ENCODE results near the gene PABPN1L. TPM values are rescaled to one million over a fixed set of nuclear protein-coding genes. Genes with fewer than 3 reads are reported as not detected.

The PABPN1L gene
- total RNA-seq, 2 donors from 2014 or later, result not detected

DNA sequence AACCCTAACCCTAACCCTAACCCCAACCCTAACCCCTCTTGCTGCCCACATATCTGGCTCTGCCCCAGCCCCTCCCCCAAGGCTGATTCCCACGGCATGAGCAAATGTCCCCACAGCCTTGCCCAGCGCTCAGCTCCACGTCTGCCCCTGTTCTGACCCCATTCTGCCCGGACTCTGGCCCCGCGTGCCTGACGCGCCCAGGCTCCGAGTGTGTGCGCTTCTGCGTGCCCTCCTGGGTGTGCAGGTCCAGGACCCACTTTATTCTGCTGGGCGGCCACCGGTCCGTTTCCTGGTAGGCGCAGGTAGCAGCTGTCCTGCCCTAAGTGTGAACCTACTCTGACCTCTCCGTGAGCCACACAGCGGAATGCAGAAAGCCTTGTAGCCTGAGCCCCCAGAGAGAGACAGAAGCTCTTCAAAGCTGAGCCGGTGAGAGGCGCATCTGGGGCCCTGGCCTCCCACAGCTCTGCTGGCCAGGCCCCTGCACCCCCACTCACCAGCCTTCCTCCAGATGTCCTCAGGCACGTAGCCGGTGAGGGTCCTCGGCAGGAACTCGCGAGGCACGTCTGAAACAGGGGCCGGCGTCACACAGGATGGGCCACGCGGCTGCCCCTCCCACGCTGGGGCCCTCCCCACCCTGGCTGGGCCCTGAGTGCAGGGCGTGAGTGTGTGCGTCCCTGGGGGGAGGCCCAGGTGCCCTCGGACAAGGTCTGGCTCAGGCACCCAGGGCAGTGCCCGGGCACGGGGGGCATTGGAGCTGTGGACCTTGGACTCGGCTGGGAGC lies 14.0 kb upstream of the PABPN1L start:
- H3K27ac ChIP-seq, result no peak overlapping the region
- no peak for DNase-seq
- intact Hi-C loops (cut with DNase I), result no loop called here

GRCh38 chr16:88879788-88880055 lies 13.3 kb upstream of the PABPN1L start:
- TF ChIP-seq CTCF (IDR thresholded peaks at IDR 0.05), result no peak
- Histone ChIP-seq H3K27me3 (peaks cover 5% of the 10 kb centered on the region), H3K9me3 (no peaks in the 10 kb centered on the region), H3K27ac (no peak overlapping the region), H3K36me3 (no peaks in the 10 kb centered on the region), H3K4me3 (no peak overlapping the region), H3K4me1 (no peaks in the 10 kb centered on the region), H3K9ac (ENCODE audit: low read depth in 2 of 2, low read length in 2 of 2) (no peak overlapping the region)
- no peak for DNase-seq
- intact Hi-C loops (cut with DNase I), result no loop called here

More for the DNA sequence above, 14.0 kb upstream of the PABPN1L start:
- H3K4me1 ChIP-seq, result no peaks in the 10 kb centered on the region
- no peak overlapping the region for H3K9ac ChIP-seq (ENCODE audit: low read depth in 2 of 2, low read length in 2 of 2)
- H3K36me3 ChIP-seq, result no peaks in the 10 kb centered on the region
- H3K9me3 ChIP-seq, result no peaks in the 10 kb centered on the region
- H3K4me3 ChIP-seq, result no peak overlapping the region
- peaks cover 5% of the 10 kb centered on the region for H3K27me3 ChIP-seq
- no peak for TF ChIP-seq CTCF (IDR thresholded peaks at IDR 0.05)

DNA sequence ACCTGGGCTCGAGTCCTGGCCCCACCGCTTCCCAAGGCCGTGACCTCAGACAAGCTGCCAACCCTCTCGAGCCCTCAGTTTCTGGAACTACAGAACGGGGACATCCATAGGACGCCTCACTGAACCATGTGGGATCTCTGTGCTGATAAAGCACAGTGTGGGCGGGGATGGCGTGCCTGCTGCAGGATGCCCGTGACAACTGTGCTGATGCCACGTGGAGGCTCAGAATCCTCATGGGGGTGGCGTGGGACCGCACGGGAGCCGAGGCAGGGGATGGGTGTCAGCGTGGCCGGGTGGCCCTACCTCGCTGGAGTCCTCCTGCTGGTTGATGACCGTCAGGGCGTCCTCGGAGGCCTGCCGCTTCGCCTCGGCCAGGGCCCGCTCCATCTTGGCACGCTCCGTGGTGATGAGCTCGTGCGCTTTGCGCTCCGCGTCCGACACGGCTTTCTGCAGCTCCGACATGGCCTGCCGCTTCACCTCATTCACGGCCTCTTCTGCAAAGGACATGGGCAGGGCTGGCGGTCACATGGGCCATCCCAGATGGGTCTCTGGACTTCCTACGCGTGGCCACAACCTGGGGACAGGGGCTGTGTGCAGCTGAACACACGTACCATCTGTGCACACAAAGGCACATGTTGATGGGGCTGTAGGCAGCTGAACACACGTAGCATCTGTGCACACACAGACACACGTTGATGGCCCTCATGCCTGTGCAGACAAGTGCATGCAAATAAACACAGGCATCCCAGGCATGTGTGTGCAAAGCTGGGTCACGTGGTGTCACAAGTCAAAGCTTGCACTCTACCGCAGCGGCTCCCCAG lies 12.7 kb upstream of the PABPN1L start:
- H3K9ac ChIP-seq (ENCODE audit: low read depth in 2 of 2, low read length in 2 of 2), result no peak overlapping the region

GRCh38 chr16:88878356-88878755 lies 11.9 kb upstream of the PABPN1L start:
- H3K36me3 ChIP-seq, result no peaks in the 10 kb centered on the region
- intact Hi-C loops (cut with DNase I), result no loop called here
- no peak for TF ChIP-seq CTCF (IDR thresholded peaks at IDR 0.05)
- H3K9ac ChIP-seq (ENCODE audit: low read depth in 2 of 2, low read length in 2 of 2), result no peak overlapping the region
- H3K9me3 ChIP-seq, result no peaks in the 10 kb centered on the region
- H3K4me1 ChIP-seq, result no peaks in the 10 kb centered on the region
- no peak overlapping the region for H3K27ac ChIP-seq
- peaks cover 5% of the 10 kb centered on the region for H3K27me3 ChIP-seq
- no peak overlapping the region for H3K4me3 ChIP-seq
- no peak for DNase-seq

More for the DNA sequence above, 12.7 kb upstream of the PABPN1L start:
- H3K4me1 ChIP-seq, result no peaks in the 10 kb centered on the region
- intact Hi-C loops (cut with DNase I), result no loop called here
- H3K9me3 ChIP-seq, result no peaks in the 10 kb centered on the region
- no peak for DNase-seq
- H3K4me3 ChIP-seq, result no peak overlapping the region
- no peak for TF ChIP-seq CTCF (IDR thresholded peaks at IDR 0.05)
- no peaks in the 10 kb centered on the region for H3K36me3 ChIP-seq
- peaks cover 5% of the 10 kb centered on the region for H3K27me3 ChIP-seq
- no peak overlapping the region for H3K27ac ChIP-seq

DNA sequence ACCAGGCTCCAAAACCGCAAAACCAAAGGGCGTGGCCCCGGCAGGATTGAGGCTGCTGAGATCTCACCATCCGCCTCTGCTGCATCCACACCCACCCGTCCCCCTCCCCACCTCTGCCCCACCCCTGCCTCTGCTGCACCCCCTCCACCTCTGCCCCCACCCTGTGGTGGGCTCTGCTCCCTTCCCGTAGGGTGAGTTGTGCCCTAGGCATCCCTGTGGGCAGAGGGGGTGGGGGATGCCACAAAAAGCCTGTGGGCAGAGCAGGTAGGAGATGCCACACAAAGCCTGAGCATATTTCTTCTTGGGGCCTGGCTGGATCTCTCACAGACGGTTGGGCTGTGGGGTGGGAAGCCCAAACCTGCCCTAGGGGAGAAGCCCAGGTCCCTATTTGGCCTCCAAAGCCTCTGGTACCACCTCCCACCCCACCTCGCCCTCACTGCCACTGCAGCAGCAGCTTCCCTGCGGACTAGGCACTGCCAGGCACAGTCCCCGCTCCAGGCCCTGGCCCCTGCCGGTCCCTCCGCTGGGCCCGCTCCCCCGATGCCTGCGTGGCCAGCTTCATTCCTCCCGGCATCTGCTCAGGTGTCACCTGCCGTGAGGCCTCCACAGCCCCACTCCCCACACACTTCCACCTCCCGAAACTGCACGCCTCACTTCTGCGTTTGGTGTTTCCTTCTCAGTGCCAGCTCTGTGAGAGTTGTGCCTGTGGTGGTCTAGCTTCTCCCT lies 11.3 kb upstream of the PABPN1L start:
- Histone ChIP-seq H3K36me3 (no peaks in the 10 kb centered on the region), H3K9ac (ENCODE audit: low read depth in 2 of 2, low read length in 2 of 2) (no peak overlapping the region), H3K4me1 (no peaks in the 10 kb centered on the region), H3K4me3 (no peak overlapping the region), H3K27me3 (peaks cover 5% of the 10 kb centered on the region), H3K27ac (no peak overlapping the region), H3K9me3 (no peaks in the 10 kb centered on the region)
- intact Hi-C loops (cut with DNase I), result no loop called here
- no peak for TF ChIP-seq CTCF (IDR thresholded peaks at IDR 0.05)
- no peak for DNase-seq

Data from colonic mucosa (tissue), 4 donors.